HepG2 (cell line): ENCODE measurements around the gene PRTN3. TPM values are rescaled to one million over a fixed set of nuclear protein-coding genes. Genes with fewer than 3 reads are reported as not detected.
A peak's percentile ranks its signal among the peaks of the same experiment; 100 is the strongest.

Experiments
- ARID5B ChIP-seq: IDR thresholded peaks from 2 replicates; pipeline ENCODE4 v1.4.0; 2020; ENCODE audit warnings: mild to moderate bottlenecking, missing genetic modification reagents
- BRD4 ChIP-seq: sonication (generic); formaldehyde crosslinking; IDR thresholded peaks from 2 replicates; pipeline ENCODE4 v1.4.0; 2020; ENCODE audit warnings: missing genetic modification reagents
- CCDC6 ChIP-seq: sonication (generic); formaldehyde crosslinking; IDR thresholded peaks from 2 replicates; pipeline ENCODE4 v1.8.1; 2022; ENCODE audit warnings: mild to moderate bottlenecking, missing genetic modification reagents, moderate library complexity
- MNT ChIP-seq: fragments of 450-650 bp; IDR thresholded peaks from 2 replicates; pipeline ENCODE4 v1.6.1; 2016
- SALL1 ChIP-seq: sonication (generic); formaldehyde crosslinking; IDR thresholded peaks from 2 replicates; pipeline ENCODE4 v1.8.0; 2022; ENCODE audit warnings: mild to moderate bottlenecking, missing genetic modification reagents
- SNAI1 ChIP-seq: sonication (generic); formaldehyde crosslinking; IDR thresholded peaks from 2 replicates; pipeline ENCODE4 v1.5.0; 2020; ENCODE audit warnings: mild to moderate bottlenecking, missing genetic modification reagents, borderline replicate concordance
- ZNF235 ChIP-seq: sonication (generic); formaldehyde crosslinking; IDR thresholded peaks from 2 replicates; pipeline ENCODE4 v1.8.1; 2023; ENCODE audit warnings: mild to moderate bottlenecking, missing genetic modification reagents, borderline replicate concordance
- ZNF441 ChIP-seq: sonication (generic); formaldehyde crosslinking; IDR thresholded peaks from 2 replicates; pipeline ENCODE4 v1.7.0; 2021; ENCODE audit warnings: missing genetic modification reagents, borderline replicate concordance
- ZXDC ChIP-seq: sonication (generic); formaldehyde crosslinking; IDR thresholded peaks from 2 replicates; pipeline ENCODE4 v1.5.0; 2020; ENCODE audit warnings: mild to moderate bottlenecking, missing genetic modification reagents
- polyA plus RNA-seq, 8 experiments: library from polyadenylated mRNA; depleted of rRNA in 3 of 8; stranded (reverse) in 7 of 8; unstranded in 1 of 8; fragments of >200 nt; fragmentation: Illumina TruSeq in 4 of 8; extraction: Trizol in 4 of 8; gene quantifications; 2 replicates each; pipeline versions ENCODE4 v1.2.1 to v1.2.3, GENCODE V29; 2011 to 2016; ENCODE audit warnings: low read depth in 4 of 8, missing spikeins in 1 of 8, mixed read lengths in 1 of 8; ENCODE audit not compliant: insufficient read depth in 1 of 8
- total RNA-seq, 5 experiments: library from RNA; depleted of rRNA; stranded (reverse); fragments of >200 nt; fragmentation: Illumina TruSeq; extraction: Trizol; gene quantifications; 2 replicates each; pipeline ENCODE4 v1.2.3, GENCODE V29; 2016; ENCODE audit warnings: low read depth in 1 of 5
- TF ChIP-seq, protein P1 (sequence below): sonication (generic); formaldehyde crosslinking; IDR thresholded peaks from 2 replicates; pipeline ENCODE4 v1.5.0; 2020; ENCODE audit warnings: missing genetic modification reagents
- TF ChIP-seq, protein P2 (sequence below): sonication (generic); formaldehyde crosslinking; IDR thresholded peaks from 2 replicates; pipeline ENCODE4 v1.9.0; 2021; ENCODE audit warnings: missing genetic modification reagents, mild to moderate bottlenecking, borderline replicate concordance
- TF ChIP-seq, protein P3 (sequence below): sonication (generic); formaldehyde crosslinking; IDR thresholded peaks from 2 replicates; pipeline ENCODE4 v1.4.0; 2020; ENCODE audit warnings: missing genetic modification reagents
- TF ChIP-seq, protein P4 (sequence below): sonication (generic); formaldehyde crosslinking; IDR thresholded peaks from 2 replicates; pipeline ENCODE4 v1.4.0; 2020; ENCODE audit warnings: missing genetic modification reagents

Gene PRTN3
- total and polyA plus RNA-seq, 2 of the 13 experiments (the other 11 are each of a cell fraction or from before 2014, with no cell fraction given), result not detected

GRCh38 chr19:796692-797527 lies 43.9 kb upstream of the PRTN3 start, which contains the start of gene PTBP1 (continued):
- peak; percentile 94 for TF ChIP-seq BRD4 (CRISPR knock-in tag)
- TF ChIP-seq SNAI1 (CRISPR knock-in tag), result 0 out of 2 replicates have a peak, but pooled peaks have one; percentile 65
- TF ChIP-seq, protein P1, sequence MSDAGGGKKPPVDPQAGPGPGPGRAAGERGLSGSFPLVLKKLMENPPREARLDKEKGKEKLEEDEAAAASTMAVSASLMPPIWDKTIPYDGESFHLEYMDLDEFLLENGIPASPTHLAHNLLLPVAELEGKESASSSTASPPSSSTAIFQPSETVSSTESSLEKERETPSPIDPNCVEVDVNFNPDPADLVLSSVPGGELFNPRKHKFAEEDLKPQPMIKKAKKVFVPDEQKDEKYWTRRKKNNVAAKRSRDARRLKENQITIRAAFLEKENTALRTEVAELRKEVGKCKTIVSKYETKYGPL (CRISPR knock-in tag), result no peak; the same call in 1 of the 2 replicates
- peak; percentile 78; the same call in 1 of the 2 replicates for TF ChIP-seq CCDC6 (CRISPR knock-in tag)
- peak; percentile 87 for TF ChIP-seq MNT
- TF ChIP-seq ARID5B (CRISPR knock-in tag), result peak; percentile 34; the same call in 1 of the 2 replicates
- TF ChIP-seq, protein P2, sequence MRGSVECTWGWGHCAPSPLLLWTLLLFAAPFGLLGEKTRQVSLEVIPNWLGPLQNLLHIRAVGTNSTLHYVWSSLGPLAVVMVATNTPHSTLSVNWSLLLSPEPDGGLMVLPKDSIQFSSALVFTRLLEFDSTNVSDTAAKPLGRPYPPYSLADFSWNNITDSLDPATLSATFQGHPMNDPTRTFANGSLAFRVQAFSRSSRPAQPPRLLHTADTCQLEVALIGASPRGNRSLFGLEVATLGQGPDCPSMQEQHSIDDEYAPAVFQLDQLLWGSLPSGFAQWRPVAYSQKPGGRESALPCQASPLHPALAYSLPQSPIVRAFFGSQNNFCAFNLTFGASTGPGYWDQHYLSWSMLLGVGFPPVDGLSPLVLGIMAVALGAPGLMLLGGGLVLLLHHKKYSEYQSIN (CRISPR knock-in tag), result no peak
- TF ChIP-seq SALL1 (CRISPR knock-in tag), result peak; percentile 74
- TF ChIP-seq ZNF441, result no peak
- no peak for TF ChIP-seq ZNF235
- TF ChIP-seq, protein P3, sequence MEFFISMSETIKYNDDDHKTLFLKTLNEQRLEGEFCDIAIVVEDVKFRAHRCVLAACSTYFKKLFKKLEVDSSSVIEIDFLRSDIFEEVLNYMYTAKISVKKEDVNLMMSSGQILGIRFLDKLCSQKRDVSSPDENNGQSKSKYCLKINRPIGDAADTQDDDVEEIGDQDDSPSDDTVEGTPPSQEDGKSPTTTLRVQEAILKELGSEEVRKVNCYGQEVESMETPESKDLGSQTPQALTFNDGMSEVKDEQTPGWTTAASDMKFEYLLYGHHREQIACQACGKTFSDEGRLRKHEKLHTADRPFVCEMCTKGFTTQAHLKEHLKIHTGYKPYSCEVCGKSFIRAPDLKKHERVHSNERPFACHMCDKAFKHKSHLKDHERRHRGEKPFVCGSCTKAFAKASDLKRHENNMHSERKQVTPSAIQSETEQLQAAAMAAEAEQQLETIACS, result peak; percentile 91
- TF ChIP-seq, protein P4, sequence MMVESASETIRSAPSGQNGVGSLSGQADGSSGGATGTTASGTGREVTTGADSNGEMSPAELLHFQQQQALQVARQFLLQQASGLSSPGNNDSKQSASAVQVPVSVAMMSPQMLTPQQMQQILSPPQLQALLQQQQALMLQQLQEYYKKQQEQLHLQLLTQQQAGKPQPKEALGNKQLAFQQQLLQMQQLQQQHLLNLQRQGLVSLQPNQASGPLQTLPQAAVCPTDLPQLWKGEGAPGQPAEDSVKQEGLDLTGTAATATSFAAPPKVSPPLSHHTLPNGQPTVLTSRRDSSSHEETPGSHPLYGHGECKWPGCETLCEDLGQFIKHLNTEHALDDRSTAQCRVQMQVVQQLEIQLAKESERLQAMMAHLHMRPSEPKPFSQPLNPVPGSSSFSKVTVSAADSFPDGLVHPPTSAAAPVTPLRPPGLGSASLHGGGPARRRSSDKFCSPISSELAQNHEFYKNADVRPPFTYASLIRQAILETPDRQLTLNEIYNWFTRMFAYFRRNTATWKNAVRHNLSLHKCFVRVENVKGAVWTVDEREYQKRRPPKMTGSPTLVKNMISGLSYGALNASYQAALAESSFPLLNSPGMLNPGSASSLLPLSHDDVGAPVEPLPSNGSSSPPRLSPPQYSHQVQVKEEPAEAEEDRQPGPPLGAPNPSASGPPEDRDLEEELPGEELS, result peak; percentile 73
- TF ChIP-seq ZXDC (CRISPR knock-in tag), result no peak
